ENCODE measurements around the gene PRSS57.
"Not testable (repeated sequence)": the region's sequence is repeated elsewhere in the genome, so short reads cannot be mapped to it uniquely, and the experiment has no call there.

The PRSS57 gene

GRCh38 chr19:674282-675151, 20.7 kb downstream of the PRSS57 start:
- no peak for DNase-seq (ENCODE audit: low spot score)

GRCh38 chr19:670609-671075, 24.6 kb downstream of the PRSS57 start:
- DNase-seq (ENCODE audit: low spot score) = peak; percentile 51

GRCh38 chr19:668675-669434, 26.4 kb downstream of the PRSS57 start:
- DNase-seq (ENCODE audit: low spot score) = not testable (repeated sequence)

- not testable (repeated sequence) for DNase-seq (ENCODE audit: low spot score)
These were observed 28.2 kb downstream of the PRSS57 start for GRCh38 chr19:666985-667573.

- peak; percentile 91 for DNase-seq (ENCODE audit: low spot score)
These were observed 30.3 kb downstream of the PRSS57 start for GRCh38 chr19:664913-665443.

- DNase-seq (ENCODE audit: low spot score) = no peak
These were observed 31.6 kb downstream of the PRSS57 start for GRCh38 chr19:663682-664117.

- peak; percentile 89 for DNase-seq (ENCODE audit: low spot score)
These were observed 32.1 kb downstream of the PRSS57 start, which contains the start of gene RNF126 for GRCh38 chr19:662962-663681. Gene RNF126, minus strand, starts transcription at chr19:663214. Its CDS starts 93 bp downstream, at chr19:663121.

GRCh38 chr19:662207-662961, 32.9 kb downstream of the PRSS57 start:
- no peak for DNase-seq (ENCODE audit: low spot score)

- no peak for DNase-seq (ENCODE audit: low spot score)
These were observed 33.6 kb downstream of the PRSS57 start for GRCh38 chr19:661427-662196.

GRCh38 chr19:660793-661426, 34.3 kb downstream of the PRSS57 start:
- no peak for DNase-seq (ENCODE audit: low spot score)

- DNase-seq (ENCODE audit: low spot score) = no peak
These were observed 36.1 kb downstream of the PRSS57 start for GRCh38 chr19:658916-659839.

- no peak for DNase-seq (ENCODE audit: low spot score)
These were observed 37.0 kb downstream of the PRSS57 start for GRCh38 chr19:658059-658839.

GRCh38 chr19:657611-658010, 37.6 kb downstream of the PRSS57 start:
- DNase-seq (ENCODE audit: low spot score) = no peak

GRCh38 chr19:656751-657559, 38.3 kb downstream of the PRSS57 start:
- no peak for DNase-seq (ENCODE audit: low spot score)

GRCh38 chr19:655691-656090, 39.6 kb downstream of the PRSS57 start:
- DNase-seq (ENCODE audit: low spot score) = no peak

GRCh38 chr19:653425-653824, 41.8 kb downstream of the PRSS57 start:
- no peak for DNase-seq (ENCODE audit: low spot score)
